IgD-negative memory B cell (primary cell): Measurements from ENCODE around the gene PDLIM5. TPM values are rescaled to one million over a fixed set of nuclear protein-coding genes. Genes with fewer than 3 reads are reported as not detected.
"Not testable (repeated sequence)": the region's sequence is repeated elsewhere in the genome, so short reads cannot be mapped to it uniquely, and the experiment has no call there.

Experiments
- H3K27ac Mint-ChIP-seq, 3 donors: one replicate each; pipeline ENCODE4 v1.8.0; 2020 to 2022; ENCODE audit warnings: mild to moderate bottlenecking in 3 of 3, mixed read lengths in 3 of 3, moderate library complexity in 1 of 3
- H3K27me3 Mint-ChIP-seq: one replicate; pipeline ENCODE4 v1.8.0; 2021; ENCODE audit warnings: mixed read lengths
- H3K36me3 Mint-ChIP-seq: one replicate; pipeline ENCODE4 v1.8.0; 2020; ENCODE audit warnings: mild to moderate bottlenecking, mixed read lengths
- H3K4me1 Mint-ChIP-seq, 3 donors: one replicate each; pipeline ENCODE4 v1.8.0; 2020 to 2022; ENCODE audit warnings: mixed read lengths in 3 of 3, mild to moderate bottlenecking in 1 of 3
- H3K4me3 Mint-ChIP-seq, 4 donors: one replicate each; pipeline ENCODE4 v1.8.0; 2020 to 2022; ENCODE audit warnings: mild to moderate bottlenecking in 4 of 4, mixed read lengths in 4 of 4, moderate library complexity in 3 of 4
- H3K9me3 Mint-ChIP-seq, 3 donors: one replicate each; pipeline ENCODE4 v1.8.0; 2020 to 2021; ENCODE audit warnings: mixed read lengths in 3 of 3, mild to moderate bottlenecking in 1 of 3
- polyA plus RNA-seq: library from polyadenylated mRNA; unstranded; fragments of 300-500 nt; fragmentation: Illumina TruSeq; gene quantifications from one replicate; pipeline ENCODE4 v1.2.3, GENCODE V29; 2021

Gene PDLIM5
- polyA plus RNA-seq, 1 donor from 2014 or later = 37.0 TPM

DNA sequence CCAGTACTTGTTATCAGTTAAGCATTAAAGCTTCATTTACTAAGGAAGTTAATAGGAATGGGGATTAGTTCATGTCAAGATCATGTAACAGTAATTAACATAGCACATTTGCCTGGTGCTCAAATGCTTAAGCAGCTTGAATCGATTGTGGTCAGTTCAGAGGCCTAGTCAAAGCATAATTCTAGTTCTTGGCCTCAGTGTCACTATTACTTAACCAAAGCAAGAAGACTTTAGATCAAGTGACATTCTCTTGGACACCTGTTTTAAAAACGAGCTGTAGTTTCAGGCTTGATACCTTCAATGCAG lies 190.8 kb downstream of the PDLIM5 start:
- Mint-ChIP-seq H3K27me3 (no peaks in the 10 kb centered on the region), H3K4me3 (no peak overlapping the region), H3K36me3 (peaks cover 12% of the 10 kb centered on the region), H3K9me3 (no peaks in the 10 kb centered on the region), H3K4me1 (no peaks in the 10 kb centered on the region), H3K27ac (no peak overlapping the region)

DNA sequence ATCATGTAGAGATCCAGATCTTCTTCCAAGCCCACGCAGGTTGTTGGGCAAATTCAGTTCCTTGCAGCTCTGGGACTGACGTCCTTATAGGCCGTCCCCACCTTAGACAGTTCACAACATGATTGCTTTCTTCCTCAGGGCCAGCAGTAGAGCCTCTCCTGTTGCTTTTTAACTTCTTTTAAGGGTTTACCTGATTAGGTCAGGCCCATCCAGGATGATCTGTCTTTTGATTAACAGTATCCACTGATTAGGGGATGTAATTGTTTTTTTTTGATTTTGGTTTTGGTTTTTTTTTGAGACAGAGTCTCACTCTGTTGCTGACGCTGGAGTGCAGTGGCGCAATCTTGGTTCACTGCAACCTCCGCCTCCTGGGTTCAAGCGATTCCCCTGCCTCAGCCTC lies 197.0 kb downstream of the PDLIM5 start:
- Mint-ChIP-seq H3K4me3 (no peak overlapping the region), H3K4me1 (no peaks in the 10 kb centered on the region)

DNA sequence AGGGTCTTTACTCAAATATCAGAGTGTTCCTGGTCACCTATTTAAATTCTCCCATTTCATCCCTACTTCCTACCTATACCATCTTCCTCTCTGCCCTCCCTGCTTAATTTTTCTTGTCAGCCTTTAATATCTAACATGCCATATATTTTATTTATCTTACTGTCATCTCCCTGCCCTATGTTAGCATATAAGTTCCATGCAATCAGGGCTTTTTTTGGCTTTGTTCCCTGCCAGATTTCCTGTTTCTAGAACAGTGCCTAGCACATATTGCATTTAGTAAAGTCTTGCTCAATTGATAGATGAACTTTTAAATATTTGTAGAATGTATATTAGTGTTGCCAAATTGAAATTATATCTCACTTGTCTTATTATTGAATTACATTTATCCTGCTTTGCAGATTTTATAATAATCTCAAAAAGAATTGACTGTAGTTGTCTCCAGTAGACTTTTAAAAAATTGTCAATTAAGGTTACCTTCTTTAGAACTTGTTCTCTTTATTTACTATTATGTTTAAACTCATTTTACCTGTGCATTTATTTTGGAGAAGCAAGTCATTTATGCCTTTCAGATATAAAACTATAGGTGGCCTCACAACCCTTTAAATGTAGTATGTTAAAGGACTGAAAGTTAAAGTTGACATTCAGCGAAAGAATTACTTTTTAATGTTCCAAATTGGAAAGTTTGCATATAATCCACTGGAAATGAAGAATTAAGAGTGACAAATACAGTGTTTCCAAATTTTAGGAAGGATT lies 197.8 kb downstream of the PDLIM5 start:
- Mint-ChIP-seq H3K4me3 (no peak overlapping the region), H3K9me3 (no peaks in the 10 kb centered on the region), H3K27me3 (no peaks in the 10 kb centered on the region), H3K27ac (no peak overlapping the region), H3K4me1 (no peaks in the 10 kb centered on the region), H3K36me3 (peaks cover 7% of the 10 kb centered on the region)

More for the DNA sequence above, 197.0 kb downstream of the PDLIM5 start:
- peaks cover 12% of the 10 kb centered on the region for H3K36me3 Mint-ChIP-seq
- no peaks in the 10 kb centered on the region for H3K27me3 Mint-ChIP-seq
- no peak overlapping the region for H3K27ac Mint-ChIP-seq
- H3K9me3 Mint-ChIP-seq = no peaks in the 10 kb centered on the region

DNA sequence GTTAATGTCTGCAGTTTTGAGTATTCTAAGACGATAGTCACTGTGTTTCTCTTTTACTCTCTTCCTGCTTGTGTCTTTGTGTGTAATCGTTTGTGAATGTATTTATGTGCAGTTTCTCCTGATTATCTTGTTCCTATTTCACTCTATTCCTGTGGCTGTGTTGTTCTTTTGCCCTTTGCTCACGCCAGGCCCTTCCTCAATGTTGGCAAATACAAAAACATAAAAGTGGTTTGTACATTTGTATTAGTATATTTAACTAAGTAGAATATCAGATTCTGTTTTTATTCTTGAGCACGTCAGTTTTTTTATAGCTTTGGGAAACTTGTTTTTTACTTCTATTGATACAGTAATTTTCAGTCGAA lies 198.4 kb downstream of the PDLIM5 start:
- Mint-ChIP-seq H3K27ac (no peak overlapping the region), H3K4me1 (no peaks in the 10 kb centered on the region), H3K27me3 (no peaks in the 10 kb centered on the region), H3K9me3 (no peaks in the 10 kb centered on the region), H3K4me3 (no peak overlapping the region), H3K36me3 (peaks cover 4% of the 10 kb centered on the region)

DNA sequence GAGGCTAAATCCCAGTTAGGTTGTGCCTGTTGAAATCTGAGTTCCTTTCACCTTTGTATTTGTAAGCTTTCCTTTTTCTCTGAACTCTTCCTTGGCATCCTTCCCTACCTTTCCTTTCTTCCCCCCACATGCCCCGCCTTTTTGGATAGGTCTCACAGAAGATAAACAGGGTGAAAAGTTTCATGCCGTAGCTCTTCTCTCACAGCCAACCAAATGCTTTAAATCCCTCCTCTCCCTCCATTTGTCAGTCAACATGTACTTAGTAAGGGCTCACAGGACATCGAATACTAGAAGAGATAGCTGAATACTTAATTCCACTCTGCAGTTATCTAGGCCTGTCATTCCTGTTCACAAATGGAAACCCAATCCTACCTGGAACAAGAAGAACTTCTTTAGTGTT lies 198.9 kb downstream of the PDLIM5 start:
- Mint-ChIP-seq H3K27me3 (no peaks in the 10 kb centered on the region), H3K27ac (no peak overlapping the region), H3K9me3 (no peaks in the 10 kb centered on the region), H3K4me3 (no peak overlapping the region), H3K36me3 (peaks cover 2% of the 10 kb centered on the region), H3K4me1 (no peaks in the 10 kb centered on the region)

DNA sequence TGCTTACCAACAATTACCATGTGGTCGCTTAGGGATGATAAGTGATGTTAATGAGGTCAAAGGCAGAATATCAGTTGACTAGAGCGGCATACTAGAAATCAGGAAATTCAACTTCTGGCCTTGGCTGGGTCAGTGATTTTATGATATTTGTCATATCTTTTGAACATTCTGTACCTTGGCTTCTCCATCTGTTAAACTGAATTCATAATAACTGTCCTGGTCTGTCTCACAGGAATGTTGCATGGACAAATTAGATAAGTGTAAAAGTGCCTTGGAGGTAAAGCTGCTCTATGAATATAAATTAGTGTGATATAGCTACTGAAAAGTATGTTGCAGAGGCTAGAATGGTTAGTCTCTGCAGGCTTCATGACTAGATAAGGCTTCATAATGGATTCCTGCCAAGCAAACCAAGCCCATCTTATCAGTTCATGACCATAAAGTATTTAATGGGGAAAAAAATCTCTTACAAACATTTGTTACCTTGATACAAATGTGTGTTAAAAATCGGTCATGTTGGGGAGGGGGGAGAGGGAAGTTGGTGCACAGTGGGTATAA lies 201.4 kb downstream of the PDLIM5 start:
- Mint-ChIP-seq H3K9me3 (no peaks in the 10 kb centered on the region), H3K4me1 (no peaks in the 10 kb centered on the region), H3K4me3 (no peak overlapping the region), H3K27ac (no peak overlapping the region), H3K36me3 (peaks cover 11% of the 10 kb centered on the region), H3K27me3 (no peaks in the 10 kb centered on the region)

DNA sequence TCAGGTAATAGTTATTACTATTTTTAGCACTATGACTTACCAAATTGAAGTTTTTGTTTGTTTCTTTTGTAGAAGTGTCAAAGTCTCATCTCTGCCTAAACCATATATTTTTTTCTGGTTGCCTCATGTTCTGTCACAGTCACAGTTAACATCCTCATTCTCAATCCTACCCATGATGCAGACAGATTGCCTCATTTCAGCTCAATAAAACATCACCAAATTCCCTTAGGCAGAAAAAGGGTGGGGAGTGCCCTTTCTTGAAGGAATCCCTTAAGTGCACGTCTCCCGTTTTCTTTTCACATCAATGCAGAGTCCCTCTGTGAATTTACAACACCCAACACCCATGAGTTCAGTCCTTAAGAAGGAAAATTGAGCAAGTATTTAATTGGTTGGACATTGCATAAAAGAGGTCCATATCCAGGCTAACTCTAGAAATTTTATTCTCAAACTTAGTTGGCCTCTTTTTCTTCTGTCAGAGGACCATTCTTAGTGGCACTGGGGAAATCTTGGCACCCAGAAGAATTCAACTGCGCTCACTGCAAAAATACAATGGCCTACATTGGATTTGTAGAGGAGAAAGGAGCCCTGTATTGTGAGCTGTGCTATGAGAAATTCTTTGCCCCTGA lies 202.4 kb downstream of the PDLIM5 start:
- H3K27ac Mint-ChIP-seq = no peak overlapping the region
- no peaks in the 10 kb centered on the region for H3K27me3 Mint-ChIP-seq
- peaks cover 16% of the 10 kb centered on the region for H3K36me3 Mint-ChIP-seq
- no peaks in the 10 kb centered on the region for H3K4me1 Mint-ChIP-seq
- H3K4me3 Mint-ChIP-seq = no peak overlapping the region
- H3K9me3 Mint-ChIP-seq = no peaks in the 10 kb centered on the region

DNA sequence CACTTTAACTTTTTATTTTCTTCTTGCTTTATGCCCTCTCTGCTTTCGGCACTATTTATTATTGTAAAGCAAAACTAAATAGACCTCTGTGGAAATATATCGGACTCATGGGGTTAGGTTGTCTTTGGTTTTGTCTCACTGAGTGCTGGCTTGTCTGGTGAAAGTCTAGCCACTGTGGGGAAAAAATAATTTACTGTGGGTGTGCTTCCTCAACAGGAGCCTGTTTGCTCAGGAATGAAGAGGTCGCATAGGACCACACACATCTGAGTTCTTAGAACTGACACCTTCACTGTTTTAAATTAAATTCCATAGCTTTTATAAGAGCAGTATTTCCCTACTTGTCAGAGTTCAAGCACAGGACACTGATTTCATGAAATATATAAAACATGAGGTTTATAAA lies 203.0 kb downstream of the PDLIM5 start:
- H3K9me3 Mint-ChIP-seq = no peaks in the 10 kb centered on the region
- no peak overlapping the region for H3K27ac Mint-ChIP-seq
- H3K4me3 Mint-ChIP-seq = no peak overlapping the region
- H3K27me3 Mint-ChIP-seq = no peaks in the 10 kb centered on the region
- H3K36me3 Mint-ChIP-seq = peaks cover 16% of the 10 kb centered on the region
- H3K4me1 Mint-ChIP-seq = no peaks in the 10 kb centered on the region

DNA sequence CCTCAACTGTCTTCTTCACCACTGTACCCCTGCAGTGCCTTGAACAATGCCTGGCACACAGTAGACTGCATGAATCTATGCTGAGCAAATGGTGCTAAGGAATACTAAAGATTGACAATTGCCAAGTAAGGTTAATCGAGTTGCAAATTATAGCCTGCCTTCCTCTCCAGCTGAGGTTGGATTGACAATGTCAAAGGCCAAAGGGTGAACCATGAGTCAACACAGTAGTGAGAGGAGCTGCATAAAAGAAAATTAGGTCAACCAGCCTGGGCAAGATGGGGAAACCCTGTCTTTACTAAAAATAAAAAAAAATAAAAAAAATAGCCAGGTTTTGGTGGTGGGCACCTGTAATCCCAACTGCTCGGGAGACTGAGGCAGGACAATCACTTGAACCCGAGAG lies 208.9 kb downstream of the PDLIM5 start:
- H3K27me3 Mint-ChIP-seq = no peaks in the 10 kb centered on the region
- no peak overlapping the region for H3K27ac Mint-ChIP-seq
- H3K4me3 Mint-ChIP-seq = no peak overlapping the region
- no peaks in the 10 kb centered on the region for H3K9me3 Mint-ChIP-seq
- peaks cover 14% of the 10 kb centered on the region for H3K36me3 Mint-ChIP-seq
- no peaks in the 10 kb centered on the region for H3K4me1 Mint-ChIP-seq

DNA sequence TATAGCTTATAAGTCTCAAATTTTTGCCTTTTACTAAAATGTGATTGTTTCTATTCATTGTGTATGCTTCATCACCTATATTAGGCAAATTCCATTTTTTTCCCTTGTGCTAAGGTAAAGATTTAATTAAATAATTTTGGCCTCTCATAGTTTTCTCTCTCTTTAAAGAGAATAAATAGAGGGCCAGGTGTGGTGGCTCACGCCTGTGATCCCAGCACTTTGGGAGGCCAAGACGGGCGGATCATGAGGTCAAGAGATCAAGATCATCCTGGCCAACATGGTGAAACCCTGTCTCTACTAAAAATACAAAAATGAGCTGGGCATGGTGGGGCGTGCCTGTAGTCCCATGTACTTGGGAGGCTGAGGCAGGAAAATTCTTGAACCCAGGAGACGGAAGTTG lies 213.3 kb downstream of the PDLIM5 start:
- H3K4me3 Mint-ChIP-seq, H3K27ac Mint-ChIP-seq, H3K36me3 Mint-ChIP-seq, H3K4me1 Mint-ChIP-seq, H3K27me3 Mint-ChIP-seq, H3K9me3 Mint-ChIP-seq: not testable (repeated sequence)

DNA sequence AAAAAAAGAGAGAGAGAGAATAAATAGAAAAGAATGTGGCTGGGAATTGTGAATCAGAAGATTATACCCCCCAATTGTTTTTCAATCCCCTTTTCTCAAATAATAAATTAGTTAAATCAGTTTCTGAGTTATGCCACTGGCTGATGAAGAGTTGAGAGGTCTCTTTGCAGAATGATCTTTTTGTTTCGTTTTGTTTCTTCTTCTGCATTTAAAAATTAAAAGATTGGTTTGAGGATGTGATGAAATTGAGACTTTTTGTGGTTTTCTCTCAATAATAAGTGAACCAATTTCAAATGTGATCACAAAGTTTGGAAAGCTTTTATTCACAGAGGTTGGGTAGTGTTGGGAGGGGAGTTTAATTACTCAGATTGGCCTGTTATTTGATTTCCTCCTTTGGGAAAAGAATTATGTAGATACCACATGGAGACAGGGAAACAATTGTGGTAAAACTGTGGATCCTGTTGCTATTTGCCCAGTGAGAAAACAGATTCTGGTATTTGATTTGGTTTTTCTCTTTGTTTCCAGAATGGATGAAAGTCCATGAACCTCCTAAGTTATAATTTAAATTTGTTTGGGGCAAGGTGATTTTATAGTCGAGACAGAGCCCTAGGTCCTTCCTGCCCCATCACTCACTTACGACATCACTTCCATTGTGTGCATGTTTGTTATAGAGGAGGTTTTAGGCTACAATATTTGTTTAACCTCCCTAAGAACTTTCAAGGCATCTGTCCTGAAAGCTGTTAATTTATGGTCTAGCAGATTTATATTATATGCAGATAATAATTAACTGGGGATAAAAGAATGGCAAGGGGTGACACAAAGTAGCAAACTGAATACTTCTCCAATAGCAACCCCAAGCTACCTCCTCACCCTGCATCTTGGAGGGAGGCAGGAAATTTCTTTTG lies 214.0 kb downstream of the PDLIM5 start:
- Mint-ChIP-seq H3K27me3 (no peaks in the 10 kb centered on the region), H3K27ac (no peak overlapping the region), H3K4me3 (no peak overlapping the region), H3K4me1 (no peaks in the 10 kb centered on the region), H3K36me3 (peaks cover 2% of the 10 kb centered on the region), H3K9me3 (no peaks in the 10 kb centered on the region)

DNA sequence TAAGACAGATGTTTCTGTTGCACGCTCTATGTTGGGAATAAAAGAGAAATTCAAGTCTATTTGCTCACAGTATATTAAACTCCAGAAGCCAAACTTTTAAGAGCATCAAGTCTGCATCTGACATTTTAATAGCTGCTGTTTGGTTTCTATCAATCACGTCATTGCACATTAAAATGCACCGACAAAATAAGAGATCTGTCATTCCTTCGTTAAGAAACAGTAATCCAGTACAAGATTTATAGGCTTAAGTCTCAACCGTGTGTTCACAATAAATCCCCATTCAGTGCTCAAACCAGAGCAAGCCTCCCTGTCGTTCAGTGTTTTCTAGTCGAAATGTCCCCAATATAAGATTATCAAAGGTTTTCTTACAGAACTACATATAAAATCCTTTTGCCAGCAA lies 217.0 kb downstream of the PDLIM5 start:
- peaks cover 2% of the 10 kb centered on the region for H3K36me3 Mint-ChIP-seq
- H3K27me3 Mint-ChIP-seq = no peaks in the 10 kb centered on the region
- no peaks in the 10 kb centered on the region for H3K9me3 Mint-ChIP-seq
- no peaks in the 10 kb centered on the region for H3K4me1 Mint-ChIP-seq
- no peak overlapping the region for H3K27ac Mint-ChIP-seq
- H3K4me3 Mint-ChIP-seq = no peak overlapping the region

DNA sequence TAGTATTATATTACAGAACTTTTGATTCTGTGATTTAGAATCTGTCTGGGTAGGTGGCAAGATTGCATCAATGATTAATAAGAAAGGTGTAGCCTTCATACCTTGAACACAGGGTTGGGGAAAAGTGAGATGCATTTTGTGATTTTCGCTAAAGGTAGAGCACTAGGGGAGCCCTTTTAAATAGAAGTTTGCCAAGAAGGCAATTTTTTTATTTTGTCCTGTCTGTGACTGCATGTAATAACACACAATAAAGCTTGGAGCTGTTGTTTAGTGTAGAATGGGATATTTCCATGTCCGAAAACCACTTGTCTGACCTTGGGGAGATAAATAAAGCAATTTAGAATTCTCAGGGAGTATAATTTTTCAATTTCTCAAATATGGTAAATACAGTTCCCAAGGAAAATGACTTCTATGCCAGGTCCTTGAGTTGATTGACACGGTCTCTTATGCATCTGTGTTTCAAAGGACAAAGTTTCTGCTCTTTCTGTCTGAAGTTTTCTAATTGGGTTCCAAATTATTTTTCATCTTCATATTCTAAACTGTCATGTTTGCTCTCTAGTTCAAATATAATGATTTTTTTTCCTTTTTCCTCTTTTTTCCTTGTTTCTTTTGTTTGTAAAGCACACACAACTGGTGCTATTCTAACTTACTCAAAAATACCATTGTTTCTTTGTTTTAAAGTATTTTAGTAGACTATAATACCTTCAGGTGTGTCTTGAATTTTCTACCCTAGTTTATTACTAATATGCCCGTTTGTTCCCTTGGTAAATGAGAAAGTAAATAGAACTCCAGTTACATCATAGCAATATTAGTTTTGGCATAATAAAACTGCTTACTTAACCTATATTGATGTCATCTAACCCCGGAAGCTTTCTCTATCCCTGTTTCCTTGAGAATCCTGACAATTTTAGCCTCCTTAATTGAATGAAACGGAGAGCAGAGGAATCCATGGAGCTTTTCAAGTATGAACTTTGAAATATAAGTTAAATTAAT lies 218.2 kb downstream of the PDLIM5 start:
- Mint-ChIP-seq H3K9me3 (no peaks in the 10 kb centered on the region), H3K4me3 (no peak overlapping the region), H3K27me3 (no peaks in the 10 kb centered on the region), H3K4me1 (no peaks in the 10 kb centered on the region), H3K27ac (no peak overlapping the region), H3K36me3 (peaks cover 2% of the 10 kb centered on the region)

DNA sequence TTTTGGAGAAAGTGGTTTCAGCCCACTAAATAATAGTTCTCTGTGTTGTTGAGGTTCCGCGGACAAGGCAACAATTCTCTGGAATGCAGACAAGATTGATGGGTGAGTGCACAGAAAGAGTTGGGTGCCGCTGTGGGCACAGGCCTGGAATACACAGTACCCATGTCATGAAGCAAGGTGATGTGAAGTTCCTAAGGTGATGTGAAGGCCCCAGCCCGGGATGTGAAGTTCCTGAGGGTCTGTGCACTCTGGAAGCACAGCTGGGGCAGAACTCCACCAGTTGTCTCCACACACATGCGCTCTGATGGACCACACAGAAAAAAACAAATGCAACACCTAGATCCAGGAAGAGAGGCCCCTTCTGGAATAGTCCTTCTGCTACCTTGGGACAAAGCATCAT lies 219.4 kb downstream of the PDLIM5 start:
- no peak overlapping the region for H3K27ac Mint-ChIP-seq
- H3K4me3 Mint-ChIP-seq = no peak overlapping the region
- no peaks in the 10 kb centered on the region for H3K9me3 Mint-ChIP-seq

More for the DNA sequence above, 219.4 kb downstream of the PDLIM5 start:
- Mint-ChIP-seq H3K27me3 (no peaks in the 10 kb centered on the region), H3K36me3 (peaks cover 2% of the 10 kb centered on the region), H3K4me1 (no peaks in the 10 kb centered on the region)
